A673 (cell line): ENCODE results near the gene CARD11. TPM values are rescaled to one million over a fixed set of nuclear protein-coding genes. Genes with fewer than 3 reads are reported as not detected.

ENCODE experiments used
- BruUV-seq: library from RNA; stranded (reverse); fragments of 400-500 nt; replicated peaks from 2 replicates; lab custom pipeline; 2021; lab: Mats Ljungman, UMichigan
- CTCF ChIA-PET: fragments of 300-600 bp; sonication (Branson Sonifier 250); formaldehyde crosslinking; loops from one replicate; lab custom pipeline; 2022; ENCODE audit warnings: antibody characterized with exemption; lab: Charles Lee
- POLR2A ChIA-PET: fragments of 300-600 bp; sonication (Branson Sonifier 250); formaldehyde crosslinking; loops from one replicate; lab custom pipeline; 2022; ENCODE audit warnings: antibody characterized with exemption; ENCODE audit not compliant: low non-redundant PET; lab: Charles Lee
- DNase-seq: peaks from one replicate; pipeline ENCODE4 v3.0.0-alpha.2; 2015; ENCODE audit warnings: low spot score
- H3K27ac ChIP-seq: fragments of 200-600 bp; sonication (generic); 2 replicates; pipeline ENCODE4 v1.5.1; 2016; ENCODE audit warnings: mixed run types, low read depth, mild to moderate bottlenecking, mixed read lengths, antibody characterized with exemption, low read length; ENCODE audit not compliant: poor library complexity, severe bottlenecking
- H3K27me3 ChIP-seq: fragments of 200-600 bp; sonication (generic); replicated peaks from 2 replicates; pipeline ENCODE4 v1.6.1; 2017; ENCODE audit warnings: mixed run types, low read depth, mild to moderate bottlenecking, mixed read lengths, antibody characterized with exemption, low read length; ENCODE audit not compliant: insufficient read depth, poor library complexity
- H3K36me3 ChIP-seq: fragments of 200-600 bp; sonication (generic); 2 replicates; pipeline ENCODE4 v1.6.1; 2016; ENCODE audit warnings: mixed run types, mild to moderate bottlenecking, mixed read lengths, antibody characterized with exemption, low read length; ENCODE audit not compliant: insufficient read depth, poor library complexity, severe bottlenecking
- H3K4me1 ChIP-seq: fragments of 200-600 bp; sonication (generic); 2 replicates; pipeline ENCODE4 v1.6.1; 2017; ENCODE audit warnings: mixed run types, mild to moderate bottlenecking, mixed read lengths, antibody characterized with exemption, low read length; ENCODE audit not compliant: insufficient read depth, poor library complexity, severe bottlenecking
- H3K4me3 ChIP-seq: fragments of 200-600 bp; sonication (generic); 2 replicates; pipeline ENCODE4 v1.5.1; 2016; ENCODE audit warnings: low read depth, mixed run types, mild to moderate bottlenecking, mixed read lengths, low read length; ENCODE audit not compliant: poor library complexity, severe bottlenecking
- H3K9me3 ChIP-seq: fragments of 200-600 bp; sonication (generic); 2 replicates; pipeline ENCODE4 v1.6.1; 2016; ENCODE audit warnings: mixed run types, low read depth, mild to moderate bottlenecking, mixed read lengths, antibody characterized with exemption, low read length; ENCODE audit not compliant: poor library complexity, severe bottlenecking
- CTCF ChIP-seq: fragments of 300-800, 200-600 bp; sonication (generic); conservative IDR thresholded peaks from 2 replicates; pipeline ENCODE4 v1.5.1; 2017; ENCODE audit warnings: low read depth, mild to moderate bottlenecking, antibody characterized with exemption, low read length, moderate library complexity, mixed read lengths
- EZH2 ChIP-seq: fragments of 200-600 bp; sonication (generic); IDR thresholded peaks from 2 replicates; pipeline ENCODE4 v1.6.1; 2017; ENCODE audit warnings: borderline replicate concordance, low read depth, mild to moderate bottlenecking, mixed read lengths, antibody characterized with exemption, low read length; ENCODE audit not compliant: poor library complexity, severe bottlenecking
- intact Hi-C: fragments of 100-400 bp; cut with micrococcal nuclease; formaldehyde crosslinking; loops from one replicate; pipeline ENCODE4 v1.10.0; 2022; ENCODE audit not compliant: unreplicated experiment
- total RNA-seq: library from RNA; stranded (reverse); gene quantifications from 2 replicates; pipeline ENCODE4 v1.2.3, GENCODE V29; 2021

Gene CARD11
- total RNA-seq, 1 experiment from 2014 or later = 1.8 TPM

- H3K4me1 ChIP-seq = peaks cover 10% of the 10 kb centered on the region
- no peaks in the 10 kb centered on the region for H3K9me3 ChIP-seq
- no peak overlapping the region for H3K4me3 ChIP-seq
- TF ChIP-seq EZH2 (no peak), CTCF (no peak)
- no peaks in the 10 kb centered on the region for H3K27me3 ChIP-seq
- DNase-seq = no peak
- no peak overlapping the region for H3K27ac ChIP-seq
- intact Hi-C loops = loop anchor here (5.0 kb wide), 1 partner anchor 277 kb away; no protein-coding TSS in a partner anchor
- H3K36me3 ChIP-seq = no peaks in the 10 kb centered on the region
- CTCF ChIA-PET = no interaction called here
- BruUV-seq = no TSS peak
- POLR2A ChIA-PET = no interaction called here
Measured at GRCh38 chr7:2880051-2880450, 163.6 kb downstream of the CARD11 start.

GRCh38 chr7:2879354-2879753 is 164.3 kb downstream of the CARD11 start:
- no TSS peak for BruUV-seq
- no peaks in the 10 kb centered on the region for H3K36me3 ChIP-seq
- no peak overlapping the region for H3K4me3 ChIP-seq
- intact Hi-C loops = no loop called here
- peaks cover 10% of the 10 kb centered on the region for H3K4me1 ChIP-seq
- ChIA-PET POLR2A (no interaction called here), CTCF (no interaction called here)
- DNase-seq = no peak
- no peak for TF ChIP-seq EZH2
- no peak for TF ChIP-seq CTCF
- H3K27me3 ChIP-seq = no peaks in the 10 kb centered on the region
- H3K9me3 ChIP-seq = no peaks in the 10 kb centered on the region
- H3K27ac ChIP-seq = no peak overlapping the region

GRCh38 chr7:2878306-2878705 is 165.4 kb downstream of the CARD11 start:
- no peak overlapping the region for H3K27ac ChIP-seq
- POLR2A ChIA-PET = no interaction called here
- no TSS peak for BruUV-seq
- DNase-seq = no peak
- H3K4me3 ChIP-seq = no peak overlapping the region
- intact Hi-C loops = no loop called here
- no peaks in the 10 kb centered on the region for H3K36me3 ChIP-seq
- H3K4me1 ChIP-seq = peaks cover 14% of the 10 kb centered on the region
- H3K27me3 ChIP-seq = no peaks in the 10 kb centered on the region
- CTCF ChIA-PET = no interaction called here
- TF ChIP-seq CTCF = no peak
- no peak for TF ChIP-seq EZH2
- H3K9me3 ChIP-seq = no peaks in the 10 kb centered on the region
